T-helper 17 cell (primary cell): Measurements from ENCODE around the gene KRT76. TPM values are rescaled to one million over a fixed set of nuclear protein-coding genes. Genes with fewer than 3 reads are reported as not detected.
A peak's percentile ranks its signal among the peaks of the same experiment; 100 is the strongest.

Experiments
- ATAC-seq: fragments of 150-1000 bp; cut with Tn5 transposase; 2 replicates; pipeline ENCODE4 v1.10.0; 2021; ENCODE audit warnings: mild to moderate bottlenecking, moderate library complexity
- DNase-seq, 3 donors: peaks; one replicate each; pipeline versions ENCODE4 v3.0.0 to v3.0.0-alpha.2; 2020 to 2021
- H3K9me3 ChIP-seq: one replicate; pipeline ENCODE4 v1.7.0; 2013; ENCODE audit warnings: low read length, mild to moderate bottlenecking; ENCODE audit not compliant: control insufficient read depth, poor library complexity, severe bottlenecking
- H3K27ac Mint-ChIP-seq: one replicate; pipeline ENCODE4 v1.8.0; 2022; ENCODE audit warnings: mild to moderate bottlenecking, moderate library complexity, mixed read lengths
- H3K27me3 Mint-ChIP-seq: one replicate; pipeline ENCODE4 v1.8.0; 2022; ENCODE audit warnings: mixed read lengths
- H3K36me3 Mint-ChIP-seq: one replicate; pipeline ENCODE4 v1.8.0; 2022; ENCODE audit warnings: low read depth, mixed read lengths
- H3K4me1 Mint-ChIP-seq: one replicate; pipeline ENCODE4 v1.8.0; 2022; ENCODE audit warnings: mild to moderate bottlenecking, mixed read lengths
- H3K4me3 Mint-ChIP-seq: one replicate; pipeline ENCODE4 v1.8.0; 2022; ENCODE audit warnings: mild to moderate bottlenecking, moderate library complexity, mixed read lengths
- total RNA-seq, 4 donors: library from RNA in 2 of 4; stranded (reverse) in 2 of 4; gene quantifications; one replicate each; pipeline ENCODE4 v1.2.3 and lab custom pipeline; 2022 to 2026

Gene KRT76
- total RNA-seq, 2 donors from 2014 or later: not detected

DNA sequence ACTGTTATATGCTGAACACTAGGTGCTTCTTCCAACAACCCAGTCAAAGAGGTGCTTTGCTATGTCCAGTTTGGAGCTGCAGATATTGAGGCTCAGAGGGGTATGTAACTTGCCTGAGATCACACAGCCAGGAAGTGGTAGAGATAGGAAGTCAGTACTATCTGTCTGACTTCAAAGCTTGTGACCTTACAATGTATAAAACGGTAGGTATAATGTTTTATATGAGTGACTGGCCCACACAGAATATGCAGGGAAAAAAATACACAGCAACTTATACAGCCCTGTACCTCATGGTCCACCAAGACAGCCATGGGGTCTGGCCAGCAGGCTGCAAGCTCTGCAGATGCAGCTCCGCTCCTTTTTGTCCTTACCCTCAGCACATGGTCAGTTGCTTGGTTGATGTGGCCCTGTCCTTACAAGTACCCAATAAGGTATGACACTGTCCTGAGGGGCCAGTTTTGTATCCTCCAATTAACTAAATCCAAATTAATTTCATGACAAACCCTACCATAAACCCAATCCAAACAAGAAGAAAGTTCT lies 40.6 kb upstream of the KRT76 start:
- no peak for DNase-seq
- no peak overlapping the region for H3K4me3 Mint-ChIP-seq
- no peak for ATAC-seq
- peaks cover 45% of the 10 kb centered on the region for H3K27me3 Mint-ChIP-seq
- H3K9me3 ChIP-seq: no peaks in the 10 kb centered on the region
- no peaks in the 10 kb centered on the region for H3K36me3 Mint-ChIP-seq
- no peak overlapping the region for H3K27ac Mint-ChIP-seq
- peaks cover 3% of the 10 kb centered on the region for H3K4me1 Mint-ChIP-seq

DNA sequence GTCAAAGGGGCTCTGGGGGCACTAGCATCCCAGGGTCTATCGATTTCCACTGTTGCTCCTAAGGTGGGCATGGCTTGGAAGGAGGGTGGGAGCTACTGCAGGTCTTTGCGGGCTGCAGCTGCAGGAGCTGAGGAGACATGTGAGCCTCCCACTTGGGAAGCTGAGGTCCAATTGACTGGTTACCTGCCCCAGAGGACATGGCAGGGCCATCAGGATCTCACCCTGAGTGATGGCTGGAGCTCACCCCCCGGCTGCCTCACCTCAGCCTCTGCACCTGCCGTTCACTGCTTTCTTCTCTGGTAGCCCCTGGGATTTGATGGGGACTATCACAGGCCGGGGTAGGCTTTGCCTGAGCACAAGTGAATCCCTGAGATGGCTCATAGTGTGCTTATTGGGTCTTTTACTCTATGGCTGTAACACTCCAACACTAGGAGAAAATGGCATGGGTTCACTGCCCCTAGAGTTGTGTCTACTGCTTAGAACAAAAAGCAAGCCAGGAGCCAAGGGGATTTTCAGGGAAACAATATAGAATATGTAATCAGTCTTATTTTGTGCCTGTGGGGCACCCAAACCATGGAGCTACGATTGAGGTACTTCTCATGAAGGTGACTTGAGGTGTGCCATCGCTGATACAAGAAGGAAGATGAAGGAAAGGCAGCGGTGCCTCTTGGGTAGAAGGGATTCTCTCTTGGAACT lies 40.0 kb upstream of the KRT76 start:
- no peak overlapping the region for H3K4me3 Mint-ChIP-seq
- H3K27me3 Mint-ChIP-seq: peaks cover 42% of the 10 kb centered on the region
- no peaks in the 10 kb centered on the region for H3K9me3 ChIP-seq
- no peaks in the 10 kb centered on the region for H3K36me3 Mint-ChIP-seq
- ATAC-seq (no peak), DNase-seq (no peak)
- peaks cover 3% of the 10 kb centered on the region for H3K4me1 Mint-ChIP-seq
- no peak overlapping the region for H3K27ac Mint-ChIP-seq

GRCh38 chr12:52815676-52816588 lies 38.8 kb upstream of the KRT76 start:
- Mint-ChIP-seq H3K27ac (no peak overlapping the region), H3K36me3 (no peaks in the 10 kb centered on the region), H3K4me1 (peaks cover 3% of the 10 kb centered on the region), H3K4me3 (no peak overlapping the region), H3K27me3 (peaks cover 42% of the 10 kb centered on the region)
- no peaks in the 10 kb centered on the region for H3K9me3 ChIP-seq
- no peak for DNase-seq
- ATAC-seq: no peak

- H3K27ac Mint-ChIP-seq: no peak overlapping the region
- no peaks in the 10 kb centered on the region for H3K9me3 ChIP-seq
- ATAC-seq (no peak), DNase-seq (no peak)
- peaks cover 3% of the 10 kb centered on the region for H3K4me1 Mint-ChIP-seq
- H3K36me3 Mint-ChIP-seq: no peaks in the 10 kb centered on the region
- H3K27me3 Mint-ChIP-seq: peaks cover 41% of the 10 kb centered on the region
- no peak overlapping the region for H3K4me3 Mint-ChIP-seq
These were observed 38.0 kb upstream of the KRT76 start for GRCh38 chr12:52815161-52815560.

DNA sequence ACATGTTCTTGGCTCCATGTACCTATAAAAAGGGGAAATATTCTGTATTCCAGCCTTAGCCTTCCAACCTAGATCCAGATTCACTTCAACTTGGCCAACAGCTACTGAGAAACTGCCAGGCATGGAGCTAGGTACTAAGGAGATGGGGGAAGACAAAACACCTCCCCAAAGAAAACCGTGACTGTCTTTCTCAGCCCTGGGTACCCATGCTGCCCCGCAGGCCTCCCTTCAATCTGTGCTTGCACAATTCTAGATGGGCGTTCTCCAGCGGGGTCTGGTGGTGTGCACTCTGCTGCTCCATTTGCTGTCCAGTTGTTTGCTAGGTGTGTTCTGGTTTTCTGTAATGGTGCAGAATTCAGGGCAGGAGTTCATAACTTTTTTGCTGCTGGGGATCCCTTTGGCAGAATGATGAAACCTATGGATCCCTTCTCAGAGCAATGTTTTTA lies 37.6 kb upstream of the KRT76 start:
- no peak for DNase-seq
- peaks cover 3% of the 10 kb centered on the region for H3K4me1 Mint-ChIP-seq
- no peaks in the 10 kb centered on the region for H3K9me3 ChIP-seq
- no peak overlapping the region for H3K27ac Mint-ChIP-seq
- no peak overlapping the region for H3K4me3 Mint-ChIP-seq
- H3K36me3 Mint-ChIP-seq: no peaks in the 10 kb centered on the region
- H3K27me3 Mint-ChIP-seq: peaks cover 37% of the 10 kb centered on the region
- no peak for ATAC-seq

DNA sequence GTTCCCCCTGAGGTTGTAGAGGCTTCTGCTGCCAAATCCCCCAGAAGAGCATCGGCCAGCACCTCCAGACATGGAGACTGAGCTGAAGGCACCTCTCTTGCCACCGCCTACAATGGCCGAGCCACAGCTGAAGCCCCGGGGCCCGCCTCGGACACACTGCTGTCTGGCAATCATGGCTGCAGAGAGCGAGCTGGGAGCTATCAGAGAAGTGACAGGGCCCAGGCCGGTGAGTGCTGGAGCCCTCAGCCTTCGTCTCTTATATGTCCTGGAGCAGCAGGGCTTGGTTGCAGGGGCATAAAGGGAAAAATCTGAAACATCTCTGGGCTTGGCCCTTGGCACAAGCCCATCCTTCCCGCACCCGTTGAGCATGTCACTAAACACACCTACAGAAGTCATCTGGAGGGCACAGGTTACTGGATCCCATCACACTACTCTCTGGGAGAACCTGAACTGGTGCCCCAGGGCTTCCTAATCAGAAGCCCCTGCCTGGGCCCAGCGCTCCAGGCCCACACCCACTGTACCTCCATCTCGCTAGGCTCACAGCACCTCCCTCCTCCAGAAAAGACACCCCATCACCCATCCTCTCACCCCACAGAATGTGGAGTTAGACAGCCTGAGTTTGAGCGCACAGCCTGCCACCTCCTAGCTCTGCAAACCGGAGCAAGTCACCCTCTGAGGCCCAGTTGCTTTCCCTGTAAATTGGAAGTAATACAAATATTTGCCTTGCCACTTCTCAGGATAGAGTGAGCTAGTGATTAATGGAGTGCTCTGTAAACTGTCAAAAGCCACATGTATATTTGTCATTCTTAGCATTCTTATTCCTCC lies 37.0 kb upstream of the KRT76 start, which contains the start of gene KRT4:
Gene KRT4 (minus strand): TSS at position 232 of the 825 bp plus-strand sequence. CDS start 58 bp downstream, at position 174.
- Mint-ChIP-seq H3K4me1 (peaks cover 3% of the 10 kb centered on the region), H3K27me3 (peaks cover 35% of the 10 kb centered on the region), H3K4me3 (no peak within 1 kb of the TSS), H3K36me3 (no peaks in the 10 kb centered on the region), H3K27ac (no peak within 1 kb of the TSS)
- no peaks in the 10 kb centered on the region for H3K9me3 ChIP-seq
- ATAC-seq: no peak
- DNase-seq: no peak

DNA sequence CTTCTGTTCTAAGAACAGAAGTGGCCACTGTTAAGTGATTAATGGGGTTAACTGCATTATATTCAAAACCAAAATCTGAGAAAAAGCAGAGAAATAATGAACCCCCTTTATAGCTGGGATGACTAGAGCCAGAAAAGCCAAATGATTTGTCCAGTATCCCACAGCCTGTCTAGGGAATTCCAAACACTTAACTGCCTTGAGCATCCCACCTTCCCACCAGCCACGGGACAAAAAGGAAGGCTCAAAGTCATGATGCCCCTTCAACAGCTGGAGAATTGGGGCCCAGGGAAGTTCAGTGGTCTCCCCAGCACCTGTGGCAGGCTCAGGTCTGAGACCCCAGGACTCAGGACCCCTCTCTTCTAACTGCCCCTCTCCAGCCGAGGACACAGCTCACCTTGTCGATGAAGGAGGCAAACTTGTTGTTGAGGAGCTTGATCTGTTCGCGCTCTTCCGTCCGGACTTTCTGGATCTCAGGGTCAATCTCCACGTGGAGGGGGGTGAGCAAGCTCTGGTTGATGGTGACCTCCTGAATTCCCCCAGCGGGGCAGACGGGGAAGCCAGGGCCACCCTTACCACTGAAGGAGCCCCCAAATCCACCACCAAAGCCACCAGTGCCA lies 36.2 kb upstream of the KRT76 start:
- H3K27ac Mint-ChIP-seq: no peak overlapping the region
- ATAC-seq (no peak), DNase-seq (no peak)
- peaks cover 3% of the 10 kb centered on the region for H3K4me1 Mint-ChIP-seq
- no peak overlapping the region for H3K4me3 Mint-ChIP-seq
- peaks cover 35% of the 10 kb centered on the region for H3K27me3 Mint-ChIP-seq
- no peaks in the 10 kb centered on the region for H3K36me3 Mint-ChIP-seq
- no peaks in the 10 kb centered on the region for H3K9me3 ChIP-seq

- Mint-ChIP-seq H3K27ac (no peak overlapping the region), H3K4me3 (no peak overlapping the region), H3K4me1 (no peaks in the 10 kb centered on the region), H3K27me3 (peaks cover 35% of the 10 kb centered on the region), H3K36me3 (no peaks in the 10 kb centered on the region)
- no peaks in the 10 kb centered on the region for H3K9me3 ChIP-seq
- ATAC-seq (no peak), DNase-seq (no peak)
These were observed 35.6 kb upstream of the KRT76 start for GRCh38 chr12:52812749-52813148.

DNA sequence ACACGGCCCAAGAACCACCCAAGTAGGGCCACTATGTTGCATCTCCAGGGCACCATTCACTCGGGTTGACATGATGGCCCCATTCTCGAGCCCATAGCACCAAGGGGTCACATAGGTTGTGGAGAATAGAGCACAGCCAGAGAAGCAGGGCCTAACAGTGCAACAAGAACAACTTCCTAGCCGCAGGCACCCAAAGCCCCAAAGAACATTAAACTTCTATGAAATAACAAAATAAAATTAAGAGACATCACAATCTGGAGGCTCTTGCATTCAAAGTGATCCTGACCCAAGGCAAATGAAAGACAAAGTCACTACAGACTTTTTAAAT lies 34.9 kb upstream of the KRT76 start:
- no peaks in the 10 kb centered on the region for H3K4me1 Mint-ChIP-seq
- no peak overlapping the region for H3K4me3 Mint-ChIP-seq
- peaks cover 34% of the 10 kb centered on the region for H3K27me3 Mint-ChIP-seq
- no peaks in the 10 kb centered on the region for H3K36me3 Mint-ChIP-seq
- ATAC-seq (no peak), DNase-seq (no peak)
- no peaks in the 10 kb centered on the region for H3K9me3 ChIP-seq
- H3K27ac Mint-ChIP-seq: no peak overlapping the region

DNA sequence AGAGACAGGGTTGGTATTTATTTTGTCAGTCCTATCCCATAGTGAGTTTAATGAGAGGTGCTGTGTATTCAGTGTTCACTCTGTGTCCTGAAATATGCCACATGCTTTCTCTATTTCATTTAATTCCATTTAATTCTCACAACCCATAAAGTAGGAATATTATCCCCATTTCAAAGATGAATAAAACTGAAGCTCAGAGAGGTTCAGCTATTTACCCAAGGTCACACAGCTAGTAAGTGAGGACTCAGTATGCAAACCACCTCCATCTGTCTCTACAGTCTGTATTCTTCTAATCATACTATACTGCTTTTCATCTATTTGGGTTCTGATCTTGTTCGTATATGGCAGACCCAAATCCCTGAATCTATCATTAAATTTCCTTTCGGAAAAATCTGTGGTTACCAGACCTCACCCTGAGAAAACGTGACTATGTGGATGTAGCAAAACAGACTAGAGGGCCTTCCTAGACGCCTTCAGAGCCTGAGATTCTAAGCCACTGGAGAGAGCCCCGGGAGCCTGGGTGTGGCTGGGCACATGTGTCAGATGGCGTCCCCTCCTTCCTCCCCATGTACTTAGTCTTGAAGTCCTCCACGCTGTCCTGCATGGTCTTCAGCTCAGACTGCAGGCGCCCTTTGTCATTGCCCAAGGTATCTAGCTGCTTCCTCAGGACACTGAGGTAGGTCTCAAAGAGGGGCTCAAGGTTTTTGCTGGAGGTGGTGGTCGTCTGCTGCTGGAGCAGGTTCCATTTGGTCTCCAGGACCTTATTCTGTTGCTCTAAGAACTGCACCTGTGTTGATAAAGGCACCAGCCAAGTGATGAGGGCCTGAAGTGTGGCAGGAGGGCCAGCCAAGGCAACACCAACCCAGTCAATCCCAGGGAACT lies 34.3 kb upstream of the KRT76 start:
- DNase-seq (no peak), ATAC-seq (no peak)
- H3K27me3 Mint-ChIP-seq: peaks cover 40% of the 10 kb centered on the region
- no peak overlapping the region for H3K4me3 Mint-ChIP-seq
- H3K36me3 Mint-ChIP-seq: no peaks in the 10 kb centered on the region
- no peaks in the 10 kb centered on the region for H3K9me3 ChIP-seq
- no peaks in the 10 kb centered on the region for H3K4me1 Mint-ChIP-seq
- no peak overlapping the region for H3K27ac Mint-ChIP-seq

DNA sequence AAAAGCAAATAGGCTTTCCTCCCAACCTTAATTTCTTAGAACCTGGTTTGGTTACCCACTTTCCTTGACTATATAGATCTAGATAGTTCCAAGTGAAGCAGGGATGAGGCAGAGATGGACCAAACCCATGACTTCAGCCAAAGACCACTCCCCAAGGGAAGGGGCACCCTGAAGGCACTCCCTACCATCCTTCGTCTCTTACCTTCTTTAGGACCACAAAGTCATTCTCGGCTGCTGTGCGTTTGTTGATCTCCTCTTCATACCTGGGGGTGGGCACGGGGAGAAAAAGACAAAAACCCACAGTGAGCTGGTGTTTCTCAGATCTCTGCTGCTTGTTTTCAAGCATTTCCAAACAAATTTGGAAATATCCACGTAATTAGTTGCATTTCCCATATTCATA lies 33.4 kb upstream of the KRT76 start:
- Mint-ChIP-seq H3K36me3 (no peaks in the 10 kb centered on the region), H3K27me3 (peaks cover 48% of the 10 kb centered on the region), H3K4me3 (no peak overlapping the region), H3K27ac (no peak overlapping the region), H3K4me1 (no peaks in the 10 kb centered on the region)
- DNase-seq (no peak), ATAC-seq (no peak)
- no peaks in the 10 kb centered on the region for H3K9me3 ChIP-seq

DNA sequence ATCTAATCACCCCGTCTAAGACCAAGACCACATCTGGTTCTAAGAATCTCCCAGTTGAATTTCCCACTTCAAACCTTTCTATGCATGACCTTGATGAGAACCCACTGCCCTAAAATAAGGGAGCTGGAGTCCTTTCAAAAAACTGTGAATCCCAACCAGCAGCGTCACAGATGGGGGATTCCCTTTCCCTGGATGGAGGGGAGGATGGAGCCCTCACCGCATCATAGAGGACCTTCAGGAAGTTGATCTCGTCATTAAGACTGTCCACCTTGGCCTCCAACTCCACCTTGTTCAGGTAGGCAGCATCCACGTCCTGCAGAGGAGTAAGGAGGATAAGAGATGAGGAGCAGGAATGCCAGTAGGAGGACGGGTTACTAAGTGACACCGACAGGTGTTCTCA lies 32.0 kb upstream of the KRT76 start:
- ATAC-seq (no peak), DNase-seq (no peak)
- no peaks in the 10 kb centered on the region for H3K9me3 ChIP-seq
- Mint-ChIP-seq H3K4me1 (no peaks in the 10 kb centered on the region), H3K27ac (peak overlapping the region; percentile 43), H3K27me3 (peaks cover 48% of the 10 kb centered on the region), H3K4me3 (no peak overlapping the region), H3K36me3 (no peaks in the 10 kb centered on the region)
